ENCODE results near the gene IL18RAP.

Gene IL18RAP

DNA sequence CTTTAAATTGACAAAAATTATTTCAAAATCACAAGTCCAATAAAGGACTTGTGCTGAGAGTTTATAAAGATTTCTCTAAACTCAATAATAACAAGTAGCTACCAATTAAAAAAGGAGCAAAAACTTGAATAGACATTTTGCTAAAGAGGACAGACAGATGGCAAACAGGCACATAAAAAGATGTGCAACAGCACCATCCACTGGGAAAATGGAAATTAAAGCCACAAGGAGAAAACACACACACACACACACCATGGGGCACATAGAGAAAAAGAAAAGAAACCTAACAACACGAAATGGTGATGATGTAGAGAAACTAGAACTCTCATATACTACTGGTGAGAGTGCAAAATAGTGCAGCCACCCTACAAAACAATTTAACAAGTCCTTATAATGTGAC, 37.5 kb downstream of the IL18RAP start:
- no peaks in the 10 kb centered on the region for H3K36me3 ChIP-seq (ENCODE audit: insufficient read depth, low read length)
- H3K9ac ChIP-seq (ENCODE audit: low read depth, low read length), result no peak overlapping the region
- no peaks in the 10 kb centered on the region for H3K4me1 ChIP-seq (ENCODE audit: insufficient read depth, low read length)
- H3K9me3 ChIP-seq (ENCODE audit: control insufficient read depth, insufficient read depth, low read length), result no peaks in the 10 kb centered on the region

DNA sequence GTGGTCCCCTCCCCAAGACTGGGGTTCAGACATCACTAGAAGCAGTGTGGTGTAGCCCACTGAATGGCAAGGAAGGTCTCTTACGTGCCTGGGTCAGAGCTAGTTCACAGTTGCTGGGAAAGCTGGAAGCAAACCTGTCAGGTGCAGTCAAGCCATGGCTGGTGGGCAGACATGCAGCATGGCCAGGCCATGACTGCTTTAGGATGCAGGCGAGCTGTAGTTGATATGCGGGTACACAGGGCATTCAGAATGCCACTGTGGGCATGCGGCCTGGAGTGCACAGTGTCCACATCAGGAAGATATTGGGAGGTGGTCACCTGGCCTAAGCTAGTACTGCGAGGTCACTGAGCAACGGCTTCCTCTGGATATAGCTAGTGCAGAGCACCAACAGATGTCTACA, 38.2 kb downstream of the IL18RAP start:
- Histone ChIP-seq H3K36me3 (ENCODE audit: insufficient read depth, low read length) (no peaks in the 10 kb centered on the region), H3K4me1 (ENCODE audit: insufficient read depth, low read length) (no peaks in the 10 kb centered on the region), H3K9me3 (ENCODE audit: control insufficient read depth, insufficient read depth, low read length) (no peaks in the 10 kb centered on the region), H3K9ac (ENCODE audit: low read depth, low read length) (no peak overlapping the region)

DNA sequence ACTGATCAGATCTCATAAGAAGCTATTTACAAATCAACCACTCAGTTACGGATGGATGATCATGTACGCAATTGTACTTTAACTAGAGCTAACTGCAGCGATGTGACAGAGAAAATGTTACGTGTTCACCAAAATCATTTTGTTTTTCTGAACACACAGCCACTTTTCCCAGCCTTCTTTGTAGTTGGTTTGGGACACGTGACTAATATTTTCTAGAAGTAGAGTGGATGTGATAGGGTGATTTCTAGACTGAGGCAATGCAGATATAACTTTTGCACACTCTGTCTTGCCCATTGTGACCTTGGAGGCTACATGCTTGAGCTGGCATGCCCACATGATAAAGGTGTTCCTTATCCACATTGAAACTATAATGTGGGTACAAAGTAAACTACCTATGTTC, 40.2 kb downstream of the IL18RAP start:
- no peak overlapping the region for H3K9ac ChIP-seq (ENCODE audit: low read depth, low read length)
- no peaks in the 10 kb centered on the region for H3K4me1 ChIP-seq (ENCODE audit: insufficient read depth, low read length)
- H3K9me3 ChIP-seq (ENCODE audit: control insufficient read depth, insufficient read depth, low read length), result no peaks in the 10 kb centered on the region
- H3K36me3 ChIP-seq (ENCODE audit: insufficient read depth, low read length), result no peaks in the 10 kb centered on the region

DNA sequence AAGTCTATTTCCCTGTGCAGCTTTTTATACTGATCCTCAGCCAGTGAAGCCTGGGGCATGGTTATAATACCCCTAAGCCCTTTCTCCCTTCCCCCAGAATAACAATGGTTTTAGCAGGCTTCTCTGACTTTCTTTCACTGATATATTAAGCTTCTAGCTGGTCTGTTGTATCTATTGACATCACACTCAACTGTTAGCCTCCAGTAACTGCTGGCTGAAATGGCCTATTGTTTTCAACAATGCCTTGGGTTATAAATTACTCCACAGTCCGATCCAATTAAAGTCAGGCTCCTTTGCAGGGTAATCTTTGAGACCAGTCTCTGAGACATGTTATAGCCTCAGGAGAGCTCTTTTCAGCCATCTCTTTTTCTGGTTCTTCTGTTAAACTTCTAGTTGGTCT, 47.2 kb downstream of the IL18RAP start:
- Histone ChIP-seq H3K36me3 (ENCODE audit: insufficient read depth, low read length) (no peaks in the 10 kb centered on the region; the same call in 1 of the 2 replicates), H3K9me3 (ENCODE audit: control insufficient read depth, insufficient read depth, low read length) (no peaks in the 10 kb centered on the region), H3K4me1 (ENCODE audit: insufficient read depth, low read length) (peaks cover 4% of the 10 kb centered on the region; the same call in 1 of the 2 replicates), H3K9ac (ENCODE audit: low read depth, low read length) (no peak overlapping the region)

DNA sequence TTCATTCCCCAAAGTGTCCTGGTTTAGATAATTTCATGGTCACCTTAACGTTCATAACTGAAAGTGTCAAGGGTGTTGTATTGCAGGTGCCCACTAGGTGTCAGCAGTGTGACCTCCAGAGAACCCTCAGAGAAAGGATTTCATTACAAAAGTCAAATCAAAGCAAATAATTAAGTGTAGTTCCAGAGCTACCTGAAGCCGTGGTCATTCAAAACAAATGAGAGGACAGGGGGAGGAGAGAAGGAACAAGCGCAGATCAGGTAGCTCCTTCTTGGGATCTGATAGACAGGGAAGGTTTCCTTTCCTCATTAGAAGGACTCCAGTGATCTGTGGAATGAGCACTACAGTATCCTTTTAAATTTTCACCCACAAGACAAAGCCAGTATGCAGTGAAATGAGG, 50.1 kb downstream of the IL18RAP start, which contains the start of gene SLC9A4:
Gene SLC9A4, plus strand, starts transcription at position 207 of the 400 bp plus-strand sequence. CDS start 534 bp downstream, outside the sequence.
- no peak within 1 kb of the TSS for H3K9ac ChIP-seq (ENCODE audit: low read depth, low read length)
- no peaks in the 10 kb centered on the region for H3K9me3 ChIP-seq (ENCODE audit: control insufficient read depth, insufficient read depth, low read length)
- H3K4me1 ChIP-seq (ENCODE audit: insufficient read depth, low read length), result peaks cover 4% of the 10 kb centered on the region; the same call in 1 of the 2 replicates
- H3K36me3 ChIP-seq (ENCODE audit: insufficient read depth, low read length), result no peaks in the 10 kb centered on the region; the same call in 1 of the 2 replicates

DNA sequence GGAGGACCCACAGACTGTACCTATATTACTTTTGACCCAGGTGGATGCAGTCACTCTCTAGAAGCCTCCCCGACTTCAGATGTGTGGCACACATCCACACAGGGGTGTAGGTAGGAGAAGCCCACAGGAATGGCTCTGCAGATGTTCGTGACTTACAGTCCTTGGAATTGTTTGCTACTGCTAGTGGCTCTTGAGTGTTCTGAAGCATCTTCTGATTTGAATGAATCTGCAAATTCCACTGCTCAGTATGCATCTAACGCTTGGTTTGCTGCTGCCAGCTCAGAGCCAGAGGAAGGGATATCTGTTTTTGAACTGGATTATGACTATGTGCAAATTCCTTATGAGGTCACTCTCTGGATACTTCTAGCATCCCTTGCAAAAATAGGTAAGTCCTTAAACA, 50.7 kb downstream of the IL18RAP start:
- H3K36me3 ChIP-seq (ENCODE audit: insufficient read depth, low read length), result no peaks in the 10 kb centered on the region; the same call in 1 of the 2 replicates
- H3K9me3 ChIP-seq (ENCODE audit: control insufficient read depth, insufficient read depth, low read length), result no peaks in the 10 kb centered on the region

DNA sequence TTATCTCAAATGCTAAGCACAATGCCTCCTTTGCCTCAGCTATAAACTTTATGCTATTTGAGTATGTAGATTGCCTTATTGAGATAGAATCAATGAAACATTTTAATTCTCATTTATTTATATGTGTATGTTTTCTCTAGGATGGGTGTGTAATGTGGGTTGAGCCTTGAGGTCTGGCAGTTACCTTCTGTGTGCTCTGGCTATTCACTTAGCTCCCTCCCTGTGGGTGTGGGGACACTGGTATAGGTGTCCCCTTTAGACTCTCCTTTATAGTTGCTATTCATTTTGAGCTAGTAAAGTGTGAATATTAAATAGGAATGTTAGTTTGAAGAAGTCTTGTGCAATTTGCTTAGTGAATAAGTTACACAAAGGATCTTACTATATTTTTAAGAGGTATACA, 51.8 kb downstream of the IL18RAP start:
- Histone ChIP-seq H3K4me1 (ENCODE audit: insufficient read depth, low read length) (peaks cover 4% of the 10 kb centered on the region; the same call in 1 of the 2 replicates), H3K9me3 (ENCODE audit: control insufficient read depth, insufficient read depth, low read length) (no peaks in the 10 kb centered on the region), H3K36me3 (ENCODE audit: insufficient read depth, low read length) (no peaks in the 10 kb centered on the region; the same call in 1 of the 2 replicates), H3K9ac (ENCODE audit: low read depth, low read length) (no peak overlapping the region)

More for the DNA sequence above, 50.7 kb downstream of the IL18RAP start:
- Histone ChIP-seq H3K4me1 (ENCODE audit: insufficient read depth, low read length) (peaks cover 4% of the 10 kb centered on the region; the same call in 1 of the 2 replicates), H3K9ac (ENCODE audit: low read depth, low read length) (no peak overlapping the region)

DNA sequence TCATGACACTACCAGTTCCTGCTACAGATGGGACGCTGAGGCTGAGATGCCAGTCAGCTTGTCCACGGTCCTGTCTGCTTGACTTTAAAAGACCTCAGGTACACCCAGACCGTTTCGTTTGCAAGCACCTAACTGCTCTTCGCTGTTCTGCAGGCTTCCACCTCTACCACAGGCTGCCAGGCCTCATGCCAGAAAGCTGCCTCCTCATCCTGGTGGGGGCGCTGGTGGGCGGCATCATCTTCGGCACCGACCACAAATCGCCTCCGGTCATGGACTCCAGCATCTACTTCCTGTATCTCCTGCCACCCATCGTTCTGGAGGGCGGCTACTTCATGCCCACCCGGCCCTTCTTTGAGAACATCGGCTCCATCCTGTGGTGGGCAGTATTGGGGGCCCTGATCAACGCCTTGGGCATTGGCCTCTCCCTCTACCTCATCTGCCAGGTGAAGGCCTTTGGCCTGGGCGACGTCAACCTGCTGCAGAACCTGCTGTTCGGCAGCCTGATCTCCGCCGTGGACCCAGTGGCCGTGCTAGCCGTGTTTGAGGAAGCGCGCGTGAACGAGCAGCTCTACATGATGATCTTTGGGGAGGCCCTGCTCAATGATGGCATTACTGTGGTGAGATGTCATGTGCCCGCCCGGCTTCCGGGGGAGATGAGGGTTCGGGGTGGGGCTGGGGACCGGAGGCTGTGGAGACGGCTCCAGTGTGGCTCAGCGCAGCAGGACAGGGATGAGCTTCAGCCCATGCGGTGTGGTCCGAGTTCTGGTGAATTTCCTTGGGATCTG, 55.9 kb downstream of the IL18RAP start:
- H3K4me1 ChIP-seq (ENCODE audit: insufficient read depth, low read length), result no peaks in the 10 kb centered on the region
- H3K9ac ChIP-seq (ENCODE audit: low read depth, low read length), result no peak overlapping the region
- no peaks in the 10 kb centered on the region for H3K9me3 ChIP-seq (ENCODE audit: control insufficient read depth, insufficient read depth, low read length)
- no peaks in the 10 kb centered on the region for H3K36me3 ChIP-seq (ENCODE audit: insufficient read depth, low read length)

DNA sequence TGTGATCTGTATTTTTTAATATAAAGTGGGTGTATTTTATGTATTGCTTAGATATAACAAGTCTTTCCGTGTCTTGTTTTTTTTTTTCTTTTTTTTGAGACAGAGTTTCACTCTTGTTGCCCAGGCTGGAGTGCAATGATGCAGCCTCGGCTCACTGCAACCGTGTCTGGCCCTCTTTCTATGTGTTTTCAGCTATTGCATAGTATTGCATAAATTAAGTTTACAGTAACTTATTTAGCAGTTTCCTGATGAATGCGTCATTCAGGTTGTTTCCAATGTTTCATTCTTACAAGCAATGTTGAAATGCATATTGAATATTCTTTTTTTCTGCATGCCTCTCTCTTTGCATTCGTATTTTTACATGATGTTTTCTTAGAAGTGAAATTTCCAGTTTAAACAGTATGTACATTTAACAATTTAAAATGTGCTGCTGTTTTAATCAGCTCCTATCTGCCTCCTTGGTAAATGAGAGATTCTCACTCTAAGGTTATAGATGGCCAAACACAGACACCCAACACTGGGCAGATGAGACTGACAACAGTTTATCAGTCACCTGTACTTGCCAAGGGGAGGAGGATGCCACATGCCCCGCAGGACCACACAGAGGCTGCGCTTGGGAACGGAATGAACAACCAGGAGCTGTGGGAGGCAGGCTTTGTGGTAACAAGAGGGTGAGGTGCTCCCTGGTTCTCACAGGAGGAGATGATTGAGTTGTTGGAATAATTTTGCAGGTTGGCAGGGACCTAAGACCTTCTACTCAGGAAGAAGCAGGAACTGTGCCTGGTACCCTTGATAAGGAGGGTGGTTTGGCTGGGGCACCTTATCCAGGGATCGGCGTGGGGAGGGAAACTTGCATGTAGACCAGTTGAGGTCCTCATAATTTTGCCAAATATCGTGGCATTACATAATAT, 57.6 kb downstream of the IL18RAP start:
- Histone ChIP-seq H3K9ac (ENCODE audit: low read depth, low read length) (no peak overlapping the region), H3K4me1 (ENCODE audit: insufficient read depth, low read length) (no peaks in the 10 kb centered on the region), H3K9me3 (ENCODE audit: control insufficient read depth, insufficient read depth, low read length) (no peaks in the 10 kb centered on the region), H3K36me3 (ENCODE audit: insufficient read depth, low read length) (no peaks in the 10 kb centered on the region)

DNA sequence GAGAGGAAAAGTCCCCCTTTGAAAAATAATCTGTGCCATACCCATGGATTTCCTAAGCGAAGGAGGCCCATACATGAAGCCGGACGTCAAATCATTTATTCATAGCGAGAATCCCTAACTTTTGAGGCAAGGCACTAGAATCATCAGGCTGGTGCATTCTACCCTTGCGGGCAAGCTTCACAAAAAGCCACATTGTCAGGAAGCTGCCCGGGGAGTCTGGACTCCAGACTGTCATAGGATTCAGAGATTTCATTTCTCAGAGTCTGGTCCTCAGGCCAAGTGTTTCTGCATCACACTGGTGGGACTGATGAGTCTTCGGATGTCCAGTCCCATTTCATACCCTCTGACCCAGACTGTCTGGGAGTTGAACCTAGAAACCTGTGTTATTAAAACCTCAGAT, 59.0 kb downstream of the IL18RAP start:
- no peaks in the 10 kb centered on the region for H3K9me3 ChIP-seq (ENCODE audit: control insufficient read depth, insufficient read depth, low read length)
- H3K36me3 ChIP-seq (ENCODE audit: insufficient read depth, low read length), result no peaks in the 10 kb centered on the region
- H3K4me1 ChIP-seq (ENCODE audit: insufficient read depth, low read length), result no peaks in the 10 kb centered on the region
- H3K9ac ChIP-seq (ENCODE audit: low read depth, low read length), result no peak overlapping the region

DNA sequence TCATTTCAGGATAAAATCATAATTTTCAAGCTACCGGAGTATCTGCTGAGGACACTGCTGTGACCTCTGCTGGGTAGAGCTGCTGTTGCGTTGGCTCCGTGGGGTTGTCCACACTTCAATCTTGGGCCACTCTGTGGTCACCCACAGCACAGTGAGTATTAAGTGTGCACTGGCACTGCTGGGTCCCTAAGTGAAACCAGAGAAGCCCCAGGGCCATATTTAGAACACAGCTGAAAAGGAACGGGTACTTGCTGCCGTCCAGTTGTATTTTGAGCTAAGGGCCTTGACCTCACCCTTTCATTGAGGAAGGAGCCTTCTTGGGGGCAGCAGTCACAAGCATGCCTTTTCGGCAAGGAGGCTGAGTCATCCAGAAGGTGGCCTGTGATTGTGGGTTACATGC, 60.1 kb downstream of the IL18RAP start:
- 0 out of 2 replicates have a peak, but pooled peaks cover 4% of the 10 kb centered on the region for H3K4me1 ChIP-seq (ENCODE audit: insufficient read depth, low read length)
- H3K36me3 ChIP-seq (ENCODE audit: insufficient read depth, low read length), result no peaks in the 10 kb centered on the region
- no peaks in the 10 kb centered on the region for H3K9me3 ChIP-seq (ENCODE audit: control insufficient read depth, insufficient read depth, low read length)
- no peak overlapping the region for H3K9ac ChIP-seq (ENCODE audit: low read depth, low read length)

DNA sequence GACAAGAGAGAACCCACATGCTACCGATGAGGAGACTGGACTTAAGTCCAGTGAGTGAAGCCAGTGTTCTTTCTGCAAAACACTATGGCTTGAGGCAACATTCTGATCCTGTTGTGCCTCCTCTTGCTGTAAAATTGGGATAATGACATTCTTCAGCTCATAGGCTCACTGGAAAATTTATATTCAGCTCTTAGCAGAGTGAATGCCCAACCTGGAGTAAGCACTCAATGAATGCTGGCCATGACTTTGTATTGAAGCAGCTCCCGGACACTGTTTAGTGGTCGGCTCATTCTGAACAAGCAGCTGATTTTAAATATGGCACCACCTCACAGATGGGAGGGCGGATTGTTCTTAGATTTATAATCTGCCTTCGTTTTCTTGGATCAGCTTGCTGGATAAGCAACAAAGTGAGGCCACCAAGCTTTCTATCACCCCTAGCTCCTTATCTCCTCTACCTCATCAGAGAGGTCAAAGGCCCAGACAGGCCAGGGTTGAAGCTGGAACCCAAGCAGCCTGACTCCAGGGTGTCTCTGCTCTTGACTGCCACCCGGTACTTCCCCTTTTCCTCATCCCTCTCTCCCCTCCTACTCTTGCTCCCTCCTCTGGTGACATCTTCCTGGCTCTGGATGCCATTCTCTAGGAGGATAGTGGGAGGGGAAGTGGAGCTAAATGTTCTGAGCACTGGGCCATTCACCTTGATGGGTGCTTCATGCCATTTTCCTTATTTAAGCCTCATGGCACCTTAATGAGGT, 61.5 kb downstream of the IL18RAP start:
- Histone ChIP-seq H3K9me3 (ENCODE audit: control insufficient read depth, insufficient read depth, low read length) (no peaks in the 10 kb centered on the region), H3K9ac (ENCODE audit: low read depth, low read length) (no peak overlapping the region), H3K4me1 (ENCODE audit: insufficient read depth, low read length) (0 out of 2 replicates have a peak, but pooled peaks cover 6% of the 10 kb centered on the region), H3K36me3 (ENCODE audit: insufficient read depth, low read length) (no peaks in the 10 kb centered on the region)

DNA sequence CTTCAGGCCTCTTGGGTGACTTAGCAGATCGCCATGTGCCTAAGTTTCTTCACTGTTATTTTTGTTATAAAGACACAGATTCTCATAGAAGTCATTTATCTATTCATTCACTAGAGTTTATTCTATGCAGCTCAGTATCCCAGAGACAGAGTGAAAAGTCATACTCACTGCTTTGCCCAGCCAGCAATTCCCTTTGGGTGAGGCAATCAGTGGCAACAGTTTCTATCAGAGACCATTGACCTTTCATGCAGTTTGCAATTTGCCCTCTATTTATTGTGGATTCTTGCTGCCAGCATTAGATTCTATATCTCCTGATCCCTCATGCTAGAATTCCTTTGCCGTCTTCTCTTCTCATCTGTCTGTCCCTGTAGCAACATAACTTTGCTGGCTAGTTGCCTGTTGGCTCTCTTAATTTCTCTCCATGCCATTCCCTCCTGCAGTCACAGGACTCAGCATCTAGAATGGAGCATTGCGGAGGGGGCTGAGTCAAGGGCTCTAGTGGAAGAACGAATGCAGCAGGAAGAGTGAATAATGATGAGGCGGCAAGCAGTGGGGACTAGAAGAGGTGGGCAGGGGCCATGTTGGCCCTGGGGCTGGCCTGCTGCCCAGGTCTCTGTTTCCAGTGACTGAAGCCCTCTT, 62.3 kb downstream of the IL18RAP start:
- Histone ChIP-seq H3K4me1 (ENCODE audit: insufficient read depth, low read length) (peaks cover 13% of the 10 kb centered on the region; the same call in 1 of the 2 replicates), H3K36me3 (ENCODE audit: insufficient read depth, low read length) (no peaks in the 10 kb centered on the region), H3K9ac (ENCODE audit: low read depth, low read length) (no peak overlapping the region), H3K9me3 (ENCODE audit: control insufficient read depth, insufficient read depth, low read length) (no peaks in the 10 kb centered on the region)

Data from ES-I3 (cell line).